Heart left ventricle (tissue), 16 donors: ENCODE measurements around the gene RELL1. TPM values are rescaled to one million over a fixed set of nuclear protein-coding genes. Genes with fewer than 3 reads are reported as not detected.

Experiments used
- ATAC-seq, 4 donors: fragments of 200-7000 bp; cut with Tn5 transposase; one replicate each; pipeline ENCODE4 v1.9.1; 2020 to 2022; ENCODE audit warnings: moderate library complexity in 4 of 4, mild to moderate bottlenecking in 3 of 4, moderate number of reproducible peaks in 1 of 4
- DNase-seq, 5 donors: peaks; one replicate each; pipeline ENCODE4 v3.0.0-alpha.2; 2020
- H3K27ac ChIP-seq, 12 donors: fragments of 200-600 bp; sonication (generic) in 4 of 12; one replicate each; pipeline versions ENCODE4 v1.5.0 to v1.8.0; 2016 to 2022; ENCODE audit warnings: mild to moderate bottlenecking in 2 of 12
- H3K27me3 ChIP-seq, 9 donors: fragments of 200-600 bp; sonication (generic) in 2 of 9; one replicate each; pipeline versions ENCODE4 v1.5.1 to v1.8.0; 2016 to 2022; ENCODE audit warnings: mild to moderate bottlenecking in 3 of 9
- H3K36me3 ChIP-seq, 9 donors: fragments of 200-600 bp; sonication (generic) in 2 of 9; one replicate each; pipeline versions ENCODE4 v1.5.0 to v1.8.0; 2018 to 2022; ENCODE audit warnings: mild to moderate bottlenecking in 2 of 9
- H3K4me1 ChIP-seq, 12 donors: fragments of 200-600 bp; sonication (generic) in 4 of 12; one replicate each; pipeline versions ENCODE4 v1.5.0 to v1.8.0; 2016 to 2022; ENCODE audit warnings: mild to moderate bottlenecking in 3 of 12
- H3K4me3 ChIP-seq, 12 donors: fragments of 200-600 bp; sonication (generic) in 4 of 12; one replicate each; pipeline versions ENCODE4 v1.5.0 to v1.8.0; 2017 to 2022; ENCODE audit warnings: mild to moderate bottlenecking in 9 of 12, moderate library complexity in 4 of 12
- H3K9me3 ChIP-seq, 12 donors: fragments of 200-600 bp; sonication (generic) in 4 of 12; one replicate each; pipeline versions ENCODE4 v1.5.0 to v1.8.0; 2016 to 2022; ENCODE audit warnings: mild to moderate bottlenecking in 1 of 12
- POLR2A ChIP-seq, 2 donors: fragments of 450-650 bp; IDR thresholded peaks; one replicate each; pipeline ENCODE4 v1.6.1; 2017; ENCODE audit warnings: antibody characterized with exemption in 2 of 2, mild to moderate bottlenecking in 2 of 2, moderate library complexity in 2 of 2
- WGBS, 4 donors: extraction: QIAGEN DNeasy Blood & Tissue Kit in 2 of 4; methylation state at CpG; one replicate each; pipeline versions ENCODE4 v1.1.5 to v1.1.7; 2013 to 2018; 5-methylcytosine and 5-hydroxymethylcytosine counted together
- intact Hi-C, 10 donors: fragments of 100-400 bp; cut with DNase I; formaldehyde crosslinking; loops; one replicate each; pipeline versions ENCODE4 v1.11.1 to v1.14.2; 2022
- polyA plus RNA-seq, 2 donors: library from polyadenylated mRNA; stranded (reverse); fragments of 200-250 nt; gene quantifications; one replicate each; pipeline ENCODE4 v1.2.3, GENCODE V29; 2013
- total RNA-seq, 9 donors: library from RNA; depleted of rRNA in 2 of 9; stranded (reverse); fragments of >200 nt in 2 of 9; fragmentation: NEBNext Ultra II Directional in 3 of 9; extraction: Animal tissue kit (Norgen Biotek cat#: 25700) in 3 of 9; gene quantifications; one replicate each; pipeline versions ENCODE4 v1.1.0 to v1.2.4, GENCODE V29; 2016 to 2023
- TF ChIP-seq, protein P1 (sequence below), 12 donors: fragments of 200-600 bp; sonication (generic) in 4 of 12; IDR thresholded peaks; one replicate each; pipeline versions ENCODE4 v1.5.0 to v1.8.0; 2018 to 2022; ENCODE audit warnings: antibody characterized with exemption in 12 of 12, mild to moderate bottlenecking in 5 of 12
- donor health status: ischemic (EF 13 %, LVEDD 7.1; RV severe dilation, severe dysfunction).
- donor health status: healthy with polysubstance abuse.
- donor health status: DM: no; HTN: yes; CAD: no.
- donor health status: DM: no; HTN: no; CAD: no.
- donor health status: ischemic (EF 25% LVEDD 6.9; RV normal size, moderate dysfunction).
- donor health status: ischemic (EF 25% LVEDD 5.7; RV mildly dilated, moderate dysfunction).
- donor health status: healthy.
- donor health status: DM: yes; HTN: yes; CAD: no.
- donor health status: ischemic (EF 35%, LVEDD 5.7; RV mildly dilated, moderate dysfunction).
- donor health status: nonischemic (EF 11% LVEDD 7.7; RV severe dilation, severe dysfunction).
- donor health status: DM: yes; HTN: yes; CAD: no.
- donor health status: PGD.
- donor health status: ischemic (EF 29% LVEDD 5.4; RV normal size, mild dysfunction).
- donor health status: nonischemic (EF 23%, LVEDD 6.1; RV moderate dilation, normal function).

Gene RELL1
- total and polyA plus RNA-seq, 11 donors, result 2.0 to 40.2 (median 25.2) TPM

- no peaks in the 10 kb centered on the region for H3K27me3 ChIP-seq
- peaks cover 0 to 47% (median 8%) of the 10 kb centered on the region in 9 donors for H3K36me3 ChIP-seq
- TF ChIP-seq, protein P1, sequence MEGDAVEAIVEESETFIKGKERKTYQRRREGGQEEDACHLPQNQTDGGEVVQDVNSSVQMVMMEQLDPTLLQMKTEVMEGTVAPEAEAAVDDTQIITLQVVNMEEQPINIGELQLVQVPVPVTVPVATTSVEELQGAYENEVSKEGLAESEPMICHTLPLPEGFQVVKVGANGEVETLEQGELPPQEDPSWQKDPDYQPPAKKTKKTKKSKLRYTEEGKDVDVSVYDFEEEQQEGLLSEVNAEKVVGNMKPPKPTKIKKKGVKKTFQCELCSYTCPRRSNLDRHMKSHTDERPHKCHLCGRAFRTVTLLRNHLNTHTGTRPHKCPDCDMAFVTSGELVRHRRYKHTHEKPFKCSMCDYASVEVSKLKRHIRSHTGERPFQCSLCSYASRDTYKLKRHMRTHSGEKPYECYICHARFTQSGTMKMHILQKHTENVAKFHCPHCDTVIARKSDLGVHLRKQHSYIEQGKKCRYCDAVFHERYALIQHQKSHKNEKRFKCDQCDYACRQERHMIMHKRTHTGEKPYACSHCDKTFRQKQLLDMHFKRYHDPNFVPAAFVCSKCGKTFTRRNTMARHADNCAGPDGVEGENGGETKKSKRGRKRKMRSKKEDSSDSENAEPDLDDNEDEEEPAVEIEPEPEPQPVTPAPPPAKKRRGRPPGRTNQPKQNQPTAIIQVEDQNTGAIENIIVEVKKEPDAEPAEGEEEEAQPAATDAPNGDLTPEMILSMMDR (IDR thresholded peaks at IDR 0.05), result no peak
- no peak for TF ChIP-seq POLR2A (IDR thresholded peaks at IDR 0.05)
- H3K27ac ChIP-seq, result no peak overlapping the region
- ATAC-seq (no peak), DNase-seq (no peak)
- WGBS, 4 donors, result 92 to 100% (median 96%) methylated on average over 1 of the region's 1 CpG
- peaks cover 0 to 21% (median 9%) of the 10 kb centered on the region in 12 donors for H3K4me1 ChIP-seq
- H3K9me3 ChIP-seq, result no peaks in the 10 kb centered on the region
- intact Hi-C loops, result no loop called here
- H3K4me3 ChIP-seq, result no peak overlapping the region
These were observed 60.7 kb downstream of the RELL1 start for GRCh38 chr4:37625499-37625898.

GRCh38 chr4:37623940-37624339, 62.2 kb downstream of the RELL1 start:
- peaks cover 0 to 44% (median 0%) of the 10 kb centered on the region in 9 donors for H3K36me3 ChIP-seq
- no peaks in the 10 kb centered on the region for H3K27me3 ChIP-seq
- ATAC-seq (no peak), DNase-seq (no peak)
- no peak for TF ChIP-seq POLR2A (IDR thresholded peaks at IDR 0.05)
- TF ChIP-seq, protein P1 (IDR thresholded peaks at IDR 0.05), result no peak
- H3K4me3 ChIP-seq, result no peak overlapping the region
- no peak overlapping the region for H3K27ac ChIP-seq
- no peaks in the 10 kb centered on the region for H3K9me3 ChIP-seq
- WGBS, 4 donors, result 64 to 77% (median 76%) methylated on average over 8 of the region's 8 CpGs
- intact Hi-C loops, result no loop called here
- H3K4me1 ChIP-seq, result peaks cover 0 to 21% (median 7%) of the 10 kb centered on the region in 12 donors

DNA sequence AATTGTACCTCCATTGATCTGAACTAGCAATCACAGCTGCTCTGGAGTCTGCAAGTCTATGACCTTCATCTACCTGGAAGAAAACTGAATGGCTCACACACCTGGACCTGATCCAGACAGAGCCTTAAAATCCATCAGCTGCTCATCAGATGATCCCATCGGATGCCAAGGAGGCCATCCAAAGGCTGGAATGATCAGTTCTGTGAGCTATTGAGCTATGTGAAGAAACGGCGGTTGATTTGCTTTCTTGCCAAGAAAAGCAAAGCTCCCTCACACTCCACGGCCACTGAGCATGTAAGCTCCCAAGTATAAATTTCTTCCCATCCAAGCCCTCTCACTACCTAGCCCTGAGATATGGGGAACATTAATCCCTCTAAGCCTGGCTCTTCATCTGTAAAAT, 63.1 kb downstream of the RELL1 start:
- peaks cover 0 to 18% (median 4%) of the 10 kb centered on the region in 12 donors for H3K4me1 ChIP-seq
- H3K4me3 ChIP-seq, result no peak overlapping the region
- WGBS, 4 donors, result 55 to 67% (median 60%) methylated on average over 4 of the region's 4 CpGs
- H3K27me3 ChIP-seq, result no peaks in the 10 kb centered on the region
- ATAC-seq (no peak), DNase-seq (no peak)
- TF ChIP-seq, protein P1 (IDR thresholded peaks at IDR 0.05), result no peak
- TF ChIP-seq POLR2A (IDR thresholded peaks at IDR 0.05), result no peak
- intact Hi-C loops, result no loop called here
- H3K36me3 ChIP-seq, result peaks cover 0 to 38% (median 0%) of the 10 kb centered on the region in 9 donors
- no peak overlapping the region for H3K27ac ChIP-seq
- H3K9me3 ChIP-seq, result no peaks in the 10 kb centered on the region

DNA sequence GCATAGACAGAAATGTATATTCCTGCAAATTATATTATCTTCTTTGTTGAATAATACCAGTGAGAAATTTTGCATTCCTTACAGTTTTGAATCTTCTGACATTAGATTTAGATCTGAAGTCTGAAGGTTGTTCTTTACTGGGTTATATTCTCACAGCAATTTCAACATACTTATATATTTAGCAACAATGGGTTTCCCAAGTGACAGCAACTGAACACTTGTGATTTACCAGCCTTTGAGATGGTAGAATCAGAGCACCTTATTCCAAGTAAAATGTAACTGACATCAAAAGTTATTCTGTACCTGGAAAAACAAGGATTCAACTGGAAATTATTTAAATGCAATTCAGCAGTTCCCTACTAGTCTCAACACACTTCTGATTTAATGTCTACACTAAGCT, 66.0 kb downstream of the RELL1 start:
- ATAC-seq, result no peak

More for the DNA sequence above, 66.0 kb downstream of the RELL1 start:
- intact Hi-C loops, result no loop called here
- Histone ChIP-seq H3K9me3 (no peaks in the 10 kb centered on the region), H3K4me3 (no peak overlapping the region), H3K4me1 (peaks cover 0 to 18% (median 4%) of the 10 kb centered on the region in 12 donors), H3K27me3 (no peaks in the 10 kb centered on the region), H3K27ac (no peak overlapping the region), H3K36me3 (peaks cover 0 to 42% (median 2%) of the 10 kb centered on the region in 9 donors)
- no peak for DNase-seq
- TF ChIP-seq POLR2A (IDR thresholded peaks at IDR 0.05), result no peak
- TF ChIP-seq, protein P1 (IDR thresholded peaks at IDR 0.05), result no peak
